Measurements from ENCODE around the gene TSEN2.

DNA sequence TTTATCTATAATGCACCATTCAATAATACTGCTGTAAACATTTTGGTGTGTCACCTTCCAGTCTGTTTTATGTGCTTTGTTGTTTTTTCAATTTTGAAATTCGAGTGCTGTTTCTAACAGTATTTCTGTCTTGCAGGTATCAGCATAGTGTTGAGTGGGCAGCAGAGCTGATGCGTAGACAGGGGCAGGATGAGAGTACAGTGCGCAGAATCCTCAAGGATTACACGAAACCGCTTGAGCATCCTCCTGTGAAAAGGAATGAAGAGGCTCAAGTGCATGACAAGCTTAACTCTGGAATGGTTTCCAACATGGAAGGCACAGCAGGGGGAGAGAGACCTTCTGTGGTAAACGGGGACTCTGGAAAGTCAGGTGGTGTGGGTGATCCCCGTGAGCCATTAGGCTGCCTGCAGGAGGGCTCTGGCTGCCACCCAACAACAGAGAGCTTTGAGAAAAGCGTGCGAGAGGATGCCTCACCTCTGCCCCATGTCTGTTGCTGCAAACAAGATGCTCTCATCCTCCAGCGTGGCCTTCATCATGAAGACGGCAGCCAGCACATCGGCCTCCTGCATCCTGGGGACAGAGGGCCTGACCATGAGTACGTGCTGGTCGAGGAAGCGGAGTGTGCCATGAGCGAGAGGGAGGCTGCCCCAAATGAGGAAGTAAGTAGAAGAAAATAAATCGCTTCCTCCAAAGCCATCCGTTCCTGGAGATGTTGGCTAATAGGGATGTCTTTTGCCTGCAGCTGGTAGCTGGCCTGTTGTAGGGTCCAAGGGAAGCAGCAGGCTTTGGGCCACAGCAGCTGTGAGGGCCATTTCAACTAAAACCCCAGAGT is 19.1 kb downstream of the TSEN2 start:
- TF ChIP-seq, protein P1, sequence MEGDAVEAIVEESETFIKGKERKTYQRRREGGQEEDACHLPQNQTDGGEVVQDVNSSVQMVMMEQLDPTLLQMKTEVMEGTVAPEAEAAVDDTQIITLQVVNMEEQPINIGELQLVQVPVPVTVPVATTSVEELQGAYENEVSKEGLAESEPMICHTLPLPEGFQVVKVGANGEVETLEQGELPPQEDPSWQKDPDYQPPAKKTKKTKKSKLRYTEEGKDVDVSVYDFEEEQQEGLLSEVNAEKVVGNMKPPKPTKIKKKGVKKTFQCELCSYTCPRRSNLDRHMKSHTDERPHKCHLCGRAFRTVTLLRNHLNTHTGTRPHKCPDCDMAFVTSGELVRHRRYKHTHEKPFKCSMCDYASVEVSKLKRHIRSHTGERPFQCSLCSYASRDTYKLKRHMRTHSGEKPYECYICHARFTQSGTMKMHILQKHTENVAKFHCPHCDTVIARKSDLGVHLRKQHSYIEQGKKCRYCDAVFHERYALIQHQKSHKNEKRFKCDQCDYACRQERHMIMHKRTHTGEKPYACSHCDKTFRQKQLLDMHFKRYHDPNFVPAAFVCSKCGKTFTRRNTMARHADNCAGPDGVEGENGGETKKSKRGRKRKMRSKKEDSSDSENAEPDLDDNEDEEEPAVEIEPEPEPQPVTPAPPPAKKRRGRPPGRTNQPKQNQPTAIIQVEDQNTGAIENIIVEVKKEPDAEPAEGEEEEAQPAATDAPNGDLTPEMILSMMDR (IDR thresholded peaks at IDR 0.05; ENCODE audit: insufficient read depth, low read length, poor library complexity, severe bottlenecking): no peak
- TF ChIP-seq EZH2phosphoT487 (conservative IDR thresholded peaks at IDR 0.05; ENCODE audit: low read length): no peak
